ENCODE data around the gene MYO15B.

The MYO15B gene

GRCh38 chr17:75639327-75639726, 51.7 kb downstream of the MYO15B start:
- no peak for DNase-seq (ENCODE audit: low read depth)

- DNase-seq (ENCODE audit: low read depth), result no peak
These were observed 52.4 kb downstream of the MYO15B start for GRCh38 chr17:75639771-75640555.

DNA sequence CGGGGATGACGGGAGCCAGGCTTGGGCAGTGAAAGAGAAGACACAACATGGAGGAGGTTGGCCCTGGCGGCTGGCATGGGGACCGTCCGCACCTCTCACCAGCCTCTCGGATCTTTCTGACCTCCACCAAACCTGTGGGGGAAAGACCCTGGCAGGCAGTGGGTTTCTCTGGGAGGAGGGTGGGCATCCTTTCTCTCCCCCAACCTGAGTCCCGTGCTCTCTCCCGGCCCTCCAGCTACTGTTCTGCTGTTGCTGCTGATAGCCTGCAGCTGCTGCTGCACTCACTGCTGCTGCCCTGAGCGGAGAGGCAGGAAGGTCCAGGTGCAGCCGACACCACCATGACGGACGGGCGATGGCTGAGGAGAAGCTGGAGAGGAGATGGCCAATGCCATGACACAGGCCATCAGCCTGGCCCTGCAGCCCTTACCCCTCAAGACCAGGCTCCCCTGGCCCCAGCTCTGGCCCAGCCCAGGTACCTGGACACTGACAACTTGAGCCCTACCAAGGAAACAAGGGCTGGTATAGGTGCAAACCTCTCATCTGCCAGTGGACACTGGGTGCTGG, 53.0 kb downstream of the MYO15B start:
- no peak for DNase-seq (ENCODE audit: low read depth)

GRCh38 chr17:75641343-75641742, 53.7 kb downstream of the MYO15B start:
- no peak for DNase-seq (ENCODE audit: low read depth)

DNA sequence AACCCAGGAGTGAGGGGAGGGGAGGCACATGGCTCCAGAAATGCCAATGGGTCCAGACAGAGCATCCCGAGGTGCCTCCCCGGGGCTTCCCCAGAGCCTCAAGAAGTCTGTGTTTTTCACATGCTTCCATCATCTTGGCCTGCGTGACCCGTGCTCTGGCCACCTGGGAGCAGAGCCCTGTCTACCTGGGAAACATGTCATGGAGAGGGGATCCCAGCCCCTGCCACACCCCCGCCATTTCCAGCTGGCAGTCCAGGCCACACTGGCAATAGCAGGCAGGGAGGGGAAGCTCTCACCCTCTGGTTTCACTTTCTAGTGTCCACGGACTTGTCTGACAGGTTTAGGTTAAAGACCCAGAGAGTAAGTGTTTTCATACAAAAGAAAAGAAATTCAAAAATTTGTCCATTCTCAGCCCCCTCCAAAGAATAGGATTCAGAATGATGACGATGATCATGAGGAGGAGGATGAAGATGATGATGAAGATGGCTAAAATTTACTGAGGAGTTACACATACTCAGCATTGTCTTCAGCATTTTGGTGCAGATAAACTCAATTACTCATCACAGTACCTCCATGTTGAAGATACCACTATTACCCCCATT, 54.7 kb downstream of the MYO15B start:
- no peak for DNase-seq (ENCODE audit: low read depth)

DNA sequence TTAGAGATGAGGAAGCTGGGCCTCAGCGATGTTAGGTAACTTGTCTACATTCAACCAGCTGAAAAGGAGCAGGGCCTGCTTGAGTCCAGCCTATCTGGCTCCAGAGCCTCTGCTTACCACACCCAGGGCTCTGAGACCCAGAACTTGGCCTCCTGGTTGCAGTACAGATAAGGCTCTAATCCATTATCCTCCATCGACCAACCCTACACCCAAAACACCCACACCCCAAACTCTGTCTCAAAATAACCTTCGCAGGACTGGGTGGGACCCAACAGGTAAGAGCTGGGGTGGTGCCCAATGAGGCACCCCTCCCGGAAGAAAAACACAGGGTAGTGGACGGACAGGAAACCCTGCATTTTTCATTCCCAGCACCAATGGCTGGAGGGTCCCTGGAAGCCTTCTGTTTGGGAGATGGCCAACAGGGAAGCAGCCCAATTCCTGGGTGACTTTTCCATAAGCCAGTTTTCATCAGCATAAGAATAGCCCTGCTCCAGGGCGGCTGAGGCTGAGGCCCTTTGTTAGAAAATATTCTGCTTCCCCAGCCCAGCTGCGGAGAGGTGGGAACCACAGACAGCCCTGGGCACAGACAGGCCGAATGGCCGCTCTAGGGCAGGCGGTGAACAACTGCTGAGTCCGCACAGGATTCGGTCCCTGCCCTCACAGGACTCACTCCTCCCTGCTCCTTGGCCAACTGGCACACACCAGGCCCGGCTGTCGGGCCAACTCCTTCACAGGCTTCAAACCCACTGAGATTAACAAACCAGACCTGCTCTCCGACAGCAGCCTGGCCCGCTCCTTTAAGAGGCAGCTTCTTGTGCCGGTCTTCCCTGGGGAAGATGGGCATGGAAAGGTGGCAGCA, 55.4 kb downstream of the MYO15B start:
- DNase-seq (ENCODE audit: low read depth), result no peak

DNA sequence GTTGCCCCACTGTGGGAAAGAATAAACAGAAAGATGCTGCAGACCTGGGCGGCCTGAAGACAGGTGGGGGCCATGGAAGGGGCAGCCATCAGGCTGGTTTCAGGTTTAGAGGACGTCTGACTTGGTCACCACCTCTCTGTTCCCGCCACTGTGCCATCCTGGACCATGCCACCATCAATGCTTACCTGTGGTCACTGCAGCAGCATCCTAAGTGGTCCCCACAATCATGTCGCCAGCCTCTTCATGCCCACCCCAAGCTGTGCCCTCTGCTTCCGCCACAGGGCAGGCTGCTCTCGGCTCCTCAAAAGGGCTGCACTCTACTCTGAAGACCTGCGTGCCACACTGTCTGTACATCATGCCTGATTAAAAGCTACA, 56.0 kb downstream of the MYO15B start:
- DNase-seq (ENCODE audit: low read depth), result no peak

DNA sequence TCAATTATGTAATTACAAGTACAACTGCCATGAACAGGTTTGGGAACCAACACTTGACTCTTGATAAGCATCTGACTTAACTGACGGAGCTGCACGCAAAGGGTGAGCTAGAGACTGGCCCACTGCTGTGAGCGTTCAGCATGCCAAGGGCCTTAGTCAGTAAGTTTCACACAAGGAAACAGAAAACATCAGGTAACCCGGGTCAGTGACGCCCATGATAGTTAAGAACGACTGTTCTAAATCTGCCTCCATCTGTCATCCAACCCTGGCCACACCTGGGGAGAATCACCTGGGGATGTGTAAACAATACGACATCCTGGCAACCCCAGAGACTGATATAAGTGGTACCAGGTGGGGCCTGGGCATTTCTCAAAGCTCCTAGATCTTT, 57.9 kb downstream of the MYO15B start:
- peak; percentile 43 for DNase-seq (ENCODE audit: low read depth)

DNA sequence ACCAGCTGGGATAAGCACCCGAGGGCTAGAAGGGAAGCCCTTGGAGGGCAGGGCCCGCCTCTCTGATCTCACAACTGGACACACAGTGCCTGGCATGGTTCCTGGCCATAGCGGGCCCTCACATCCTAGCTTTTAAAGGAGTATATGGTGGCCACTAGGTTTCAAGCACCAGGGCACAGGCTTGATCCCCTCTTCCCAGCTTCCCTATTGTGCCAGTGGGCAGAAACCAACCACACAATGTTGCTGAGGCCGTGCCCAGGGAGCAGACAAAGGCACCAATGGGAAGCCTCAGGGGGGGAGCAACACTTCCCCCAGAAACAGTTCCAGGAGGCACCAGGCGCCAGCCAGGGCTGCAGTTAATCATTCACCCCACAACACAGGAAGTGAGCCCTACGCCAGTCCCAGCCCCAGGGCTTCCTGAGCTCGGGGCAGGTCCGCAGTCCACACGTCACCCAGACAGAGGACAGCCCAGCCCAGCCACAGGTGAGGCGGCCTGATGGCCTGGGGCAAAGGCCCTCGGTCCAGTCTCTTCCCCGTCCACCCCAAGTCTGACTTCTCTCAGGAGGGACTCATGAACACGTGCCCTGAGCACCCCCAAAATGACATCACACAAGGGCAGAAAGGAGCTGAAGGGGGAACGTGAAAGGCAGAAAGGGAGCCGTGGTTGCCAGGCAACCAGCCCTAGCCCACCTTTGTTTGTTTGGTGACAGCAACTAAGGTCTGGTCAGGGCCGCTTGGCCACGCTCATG, 58.5 kb downstream of the MYO15B start:
- no peak for DNase-seq (ENCODE audit: low read depth)

- no peak for DNase-seq (ENCODE audit: low read depth)
These were observed 59.0 kb downstream of the MYO15B start for GRCh38 chr17:75646638-75646992.

DNA sequence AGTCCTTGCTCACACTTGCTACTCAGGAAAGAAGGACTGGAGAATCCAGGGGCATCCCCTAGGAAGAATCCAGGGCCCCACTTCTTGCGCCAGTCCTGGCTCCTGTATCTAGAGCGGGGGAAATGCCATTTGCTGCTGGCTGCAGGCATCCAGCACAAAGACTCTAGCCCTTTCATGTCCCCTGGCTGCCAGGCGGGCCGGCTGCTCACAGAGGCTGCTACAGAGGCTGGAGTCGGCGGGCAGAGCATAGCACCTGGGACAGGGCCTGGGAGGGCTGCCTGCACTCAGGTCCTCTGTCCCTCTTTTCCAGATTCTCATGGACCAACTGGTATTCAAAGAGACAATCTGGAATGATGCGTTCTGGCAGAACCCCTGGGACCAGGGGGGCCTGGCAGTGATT, 59.5 kb downstream of the MYO15B start:
- DNase-seq (ENCODE audit: low read depth), result no peak

DNA sequence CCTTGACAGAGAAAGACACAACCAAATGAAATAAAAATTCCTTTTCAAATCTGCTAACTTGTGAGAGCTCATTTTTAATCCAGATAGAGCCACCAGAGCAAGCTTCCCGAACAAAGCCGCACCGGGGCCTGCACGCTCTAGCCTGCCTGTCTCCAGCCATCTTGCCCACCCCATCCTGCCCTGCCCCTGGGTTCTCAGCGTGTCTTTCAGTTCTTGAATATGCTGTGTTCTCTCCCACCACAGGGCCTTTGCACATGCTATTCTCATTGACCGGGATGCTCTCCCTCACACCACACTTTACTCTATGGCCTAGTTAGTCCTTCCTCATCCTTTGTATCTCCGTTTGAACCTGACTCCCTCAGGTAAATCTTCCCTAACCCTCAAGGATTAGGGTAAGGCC, 60.3 kb downstream of the MYO15B start:
- no peak for DNase-seq (ENCODE audit: low read depth)

GRCh38 chr17:75649687-75650086, 62.1 kb downstream of the MYO15B start:
- DNase-seq (ENCODE audit: low read depth), result no peak

DNA sequence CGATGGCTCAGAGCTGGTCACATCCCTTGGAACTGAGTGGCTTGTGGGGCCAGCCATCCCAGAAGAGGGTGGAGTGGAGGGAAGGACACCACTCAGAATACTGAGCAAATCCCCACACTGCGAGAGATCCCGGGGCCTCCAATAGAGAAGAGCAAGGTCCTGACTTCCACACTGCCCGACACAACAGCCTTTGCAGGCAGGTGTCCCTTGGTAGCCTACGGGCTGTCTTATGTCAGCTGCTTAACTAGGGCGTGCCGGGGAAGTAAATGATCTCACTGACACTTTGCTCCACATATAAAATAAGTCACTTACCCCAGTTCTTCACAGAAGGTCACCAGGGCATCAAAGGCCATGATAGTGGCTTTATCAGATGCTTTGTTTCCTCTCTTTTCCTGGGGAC, 63.3 kb downstream of the MYO15B start:
- DNase-seq (ENCODE audit: low read depth), result no peak

- DNase-seq (ENCODE audit: low read depth), result no peak
These were observed 64.7 kb downstream of the MYO15B start for GRCh38 chr17:75652341-75652740.

- DNase-seq (ENCODE audit: low read depth), result no peak
These were observed 65.4 kb downstream of the MYO15B start for GRCh38 chr17:75652934-75653549.

- no peak for DNase-seq (ENCODE audit: low read depth)
These were observed 66.6 kb downstream of the MYO15B start for GRCh38 chr17:75654176-75654575.

GRCh38 chr17:75658237-75658636, 70.6 kb downstream of the MYO15B start:
- no peak for DNase-seq (ENCODE audit: low read depth)

GRCh38 chr17:75661531-75661930, 73.9 kb downstream of the MYO15B start:
- DNase-seq (ENCODE audit: low read depth), result no peak

- DNase-seq (ENCODE audit: low read depth), result no peak
These were observed 74.9 kb downstream of the MYO15B start for GRCh38 chr17:75662511-75662910.

- no peak for DNase-seq (ENCODE audit: low read depth)
These were observed 76.5 kb downstream of the MYO15B start for GRCh38 chr17:75664099-75664549.

DNA sequence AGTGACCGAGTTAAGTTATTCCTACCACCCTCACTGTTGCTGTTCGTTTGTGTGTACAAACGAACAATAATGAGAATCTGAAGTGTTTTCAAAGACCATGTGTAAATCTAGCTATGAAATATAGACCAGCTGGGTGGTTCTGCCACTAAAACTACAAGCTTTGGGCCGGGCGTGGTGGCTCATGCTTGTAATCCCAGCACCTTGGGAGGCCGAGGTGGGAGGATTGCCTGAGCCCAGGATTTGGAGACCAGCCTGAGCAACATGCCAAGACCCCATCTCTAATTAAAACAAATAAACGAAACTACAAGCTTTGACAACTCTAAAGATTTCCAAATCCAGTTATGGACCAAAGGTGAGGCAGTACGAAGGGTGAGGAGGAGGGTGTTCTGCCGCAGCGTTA, 78.4 kb downstream of the MYO15B start:
- DNase-seq (ENCODE audit: low read depth), result no peak
